ENCODE results near the gene RNF151. TPM values are rescaled to one million over a fixed set of nuclear protein-coding genes. Genes with fewer than 3 reads are reported as not detected.

The RNF151 gene
- total RNA-seq, 2 experiments from 2014 or later = not detected

DNA sequence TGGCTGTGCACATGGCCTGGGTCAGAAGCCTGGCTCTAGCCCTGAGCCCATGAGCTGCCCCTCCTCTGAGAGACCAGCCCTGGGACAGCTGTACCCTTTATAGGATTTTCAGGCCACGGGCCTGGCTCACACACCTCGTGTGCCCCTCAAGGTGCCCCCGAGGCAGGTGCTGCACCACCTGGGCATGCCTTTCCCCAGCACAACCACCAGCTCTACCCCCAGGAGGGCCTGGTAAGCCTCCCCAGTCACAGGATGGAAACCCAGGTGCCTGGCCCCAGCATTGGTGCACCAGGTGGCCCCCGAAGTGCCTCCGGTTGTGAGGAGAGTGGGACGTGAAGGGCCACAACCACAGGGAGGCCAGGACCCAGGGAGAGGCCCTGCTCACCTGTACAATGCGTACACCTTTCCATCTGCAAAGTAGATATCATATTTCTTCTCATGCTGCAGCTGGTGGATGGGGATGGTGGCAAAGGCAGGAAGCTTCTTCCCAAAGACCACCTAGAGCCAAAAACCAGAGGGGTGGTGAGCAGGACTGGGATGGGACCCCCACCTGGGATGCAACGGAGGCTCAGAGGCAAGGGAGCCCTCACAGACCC is 36.7 kb downstream of the RNF151 start:
- H3K4me3 Mint-ChIP-seq = no peak overlapping the region
- no peak overlapping the region for H3K27ac Mint-ChIP-seq
- ATAC-seq (ENCODE audit: poor library complexity) (no peak), DNase-seq (peak in 1 of 14 experiments; percentile 0)
- peaks cover 26% of the 10 kb centered on the region for H3K4me1 Mint-ChIP-seq (ENCODE audit: low read depth)
- H3K36me3 Mint-ChIP-seq (ENCODE audit: low read depth) = peaks cover 31% of the 10 kb centered on the region
- ChIA-PET CTCF (interaction anchor here (0.6 to 1.6 kb wide), 13 partner anchors 8 to 176 kb away, joined by 3 to 17 read pairs (median 5); partner anchors contain the start of genes FAHD1, GFER, NDUFB10 and TRAF7), POLR2A (interaction anchor here (1.0 to 2.2 kb wide), 5 partner anchors 10 to 152 kb away, joined by 4 to 11 read pairs (median 7); partner anchors contain the start of genes GFER, RPS2 and TRAF7)
- peaks cover 64% of the 10 kb centered on the region for H3K36me3 ChIP-seq (ENCODE audit: insufficient read depth, low read length)
- intact Hi-C loops (cut with DNase I, micrococcal nuclease) = no loop called here
- H3K27me3 ChIP-seq (ENCODE audit: control insufficient read depth in 1 of 2, insufficient read depth in 2 of 2, low read length in 2 of 2) = no peaks in the 10 kb centered on the region
- no peaks in the 10 kb centered on the region for H3K9me3 Mint-ChIP-seq
- no peaks in the 10 kb centered on the region for H3K27me3 Mint-ChIP-seq
- peaks cover 50% of the 10 kb centered on the region for H3K4me1 ChIP-seq (ENCODE audit: insufficient read depth, low read length)
- TF ChIP-seq, protein P1, sequence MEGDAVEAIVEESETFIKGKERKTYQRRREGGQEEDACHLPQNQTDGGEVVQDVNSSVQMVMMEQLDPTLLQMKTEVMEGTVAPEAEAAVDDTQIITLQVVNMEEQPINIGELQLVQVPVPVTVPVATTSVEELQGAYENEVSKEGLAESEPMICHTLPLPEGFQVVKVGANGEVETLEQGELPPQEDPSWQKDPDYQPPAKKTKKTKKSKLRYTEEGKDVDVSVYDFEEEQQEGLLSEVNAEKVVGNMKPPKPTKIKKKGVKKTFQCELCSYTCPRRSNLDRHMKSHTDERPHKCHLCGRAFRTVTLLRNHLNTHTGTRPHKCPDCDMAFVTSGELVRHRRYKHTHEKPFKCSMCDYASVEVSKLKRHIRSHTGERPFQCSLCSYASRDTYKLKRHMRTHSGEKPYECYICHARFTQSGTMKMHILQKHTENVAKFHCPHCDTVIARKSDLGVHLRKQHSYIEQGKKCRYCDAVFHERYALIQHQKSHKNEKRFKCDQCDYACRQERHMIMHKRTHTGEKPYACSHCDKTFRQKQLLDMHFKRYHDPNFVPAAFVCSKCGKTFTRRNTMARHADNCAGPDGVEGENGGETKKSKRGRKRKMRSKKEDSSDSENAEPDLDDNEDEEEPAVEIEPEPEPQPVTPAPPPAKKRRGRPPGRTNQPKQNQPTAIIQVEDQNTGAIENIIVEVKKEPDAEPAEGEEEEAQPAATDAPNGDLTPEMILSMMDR (IDR thresholded peaks at IDR 0.05) = no peak
- no peak overlapping the region for H3K4me3 ChIP-seq (ENCODE audit: low read length)
- H3K9me3 ChIP-seq (ENCODE audit: control insufficient read depth in 1 of 2, insufficient read depth in 1 of 2, low read length in 2 of 2) = no peaks in the 10 kb centered on the region
- H3K27ac ChIP-seq (ENCODE audit: low read depth in 1 of 2, low read length in 2 of 2) = no peak overlapping the region

DNA sequence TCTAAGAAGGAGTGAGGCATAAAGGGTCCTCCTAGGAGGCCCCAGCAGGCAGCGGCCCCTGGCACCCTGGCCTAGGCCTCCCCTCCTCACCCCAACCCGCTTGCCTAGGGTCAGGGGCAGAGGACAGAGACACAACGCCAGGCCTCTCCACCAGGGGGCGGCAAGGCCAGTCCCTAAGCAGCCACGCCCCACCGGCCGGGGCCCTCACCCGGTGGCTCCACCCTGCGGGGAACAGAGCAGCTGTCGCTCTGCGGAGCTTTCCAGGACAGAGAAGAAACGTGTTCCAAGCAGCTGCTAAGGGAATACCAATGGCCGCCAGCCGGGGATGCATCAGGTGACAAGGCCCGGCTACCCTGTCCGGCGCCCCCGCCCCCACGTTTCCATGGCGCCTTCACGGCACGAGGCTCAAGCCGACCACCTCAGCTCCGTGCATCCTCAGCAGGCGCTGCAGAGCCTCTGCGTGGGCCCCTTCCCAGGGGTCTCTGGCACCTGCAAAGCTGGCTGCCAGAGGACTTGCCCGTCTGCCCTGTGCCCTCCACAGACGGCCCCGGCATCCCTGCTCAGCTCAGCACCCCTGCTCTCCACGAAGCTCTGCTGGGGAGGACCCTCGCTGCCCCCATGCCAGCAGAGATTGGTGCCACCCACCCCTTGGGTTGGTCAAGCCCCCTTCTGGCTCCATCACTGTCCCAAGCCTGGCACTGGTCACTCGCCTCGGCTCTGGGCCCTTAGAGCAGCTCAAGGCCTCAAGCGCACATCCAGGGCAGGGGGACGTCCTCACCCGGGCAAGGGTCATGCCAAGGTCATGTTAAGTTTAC is 37.4 kb downstream of the RNF151 start:
- no peak overlapping the region for H3K27ac Mint-ChIP-seq
- TF ChIP-seq, protein P1 (IDR thresholded peaks at IDR 0.05) = peak; percentile 78
- POLR2A ChIA-PET = interaction anchor here (1.0 to 2.2 kb wide), 7 partner anchors 10 to 151 kb away, joined by 3 to 11 read pairs (median 4); partner anchors contain the start of genes GFER, RPS2 and TRAF7
- ATAC-seq (ENCODE audit: poor library complexity) (peak; percentile 98), DNase-seq (peak; percentile 78 to 92 (median 84))
- peaks cover 28% of the 10 kb centered on the region for H3K36me3 Mint-ChIP-seq (ENCODE audit: low read depth)
- no peak overlapping the region for H3K4me3 ChIP-seq (ENCODE audit: low read length)
- CTCF ChIA-PET = interaction anchor here (0.5 to 1.8 kb wide), 21 partner anchors 8 to 177 kb away, joined by 3 to 17 read pairs (median 4); partner anchors contain the start of genes FAHD1, GFER, NDUFB10 and NTHL1
- no peaks in the 10 kb centered on the region for H3K27me3 ChIP-seq (ENCODE audit: control insufficient read depth in 1 of 2, insufficient read depth in 2 of 2, low read length in 2 of 2)
- no peaks in the 10 kb centered on the region for H3K9me3 Mint-ChIP-seq
- peaks cover 32% of the 10 kb centered on the region for H3K4me1 Mint-ChIP-seq (ENCODE audit: low read depth)
- no peaks in the 10 kb centered on the region for H3K27me3 Mint-ChIP-seq
- no peak overlapping the region for H3K27ac ChIP-seq (ENCODE audit: low read depth in 1 of 2, low read length in 2 of 2)
- intact Hi-C loops (cut with DNase I, micrococcal nuclease) = no loop called here
- no peaks in the 10 kb centered on the region for H3K9me3 ChIP-seq (ENCODE audit: control insufficient read depth in 1 of 2, insufficient read depth in 1 of 2, low read length in 2 of 2)
- no peak overlapping the region for H3K4me3 Mint-ChIP-seq
- peaks cover 57% of the 10 kb centered on the region for H3K36me3 ChIP-seq (ENCODE audit: insufficient read depth, low read length)
- peaks cover 57% of the 10 kb centered on the region for H3K4me1 ChIP-seq (ENCODE audit: insufficient read depth, low read length)

DNA sequence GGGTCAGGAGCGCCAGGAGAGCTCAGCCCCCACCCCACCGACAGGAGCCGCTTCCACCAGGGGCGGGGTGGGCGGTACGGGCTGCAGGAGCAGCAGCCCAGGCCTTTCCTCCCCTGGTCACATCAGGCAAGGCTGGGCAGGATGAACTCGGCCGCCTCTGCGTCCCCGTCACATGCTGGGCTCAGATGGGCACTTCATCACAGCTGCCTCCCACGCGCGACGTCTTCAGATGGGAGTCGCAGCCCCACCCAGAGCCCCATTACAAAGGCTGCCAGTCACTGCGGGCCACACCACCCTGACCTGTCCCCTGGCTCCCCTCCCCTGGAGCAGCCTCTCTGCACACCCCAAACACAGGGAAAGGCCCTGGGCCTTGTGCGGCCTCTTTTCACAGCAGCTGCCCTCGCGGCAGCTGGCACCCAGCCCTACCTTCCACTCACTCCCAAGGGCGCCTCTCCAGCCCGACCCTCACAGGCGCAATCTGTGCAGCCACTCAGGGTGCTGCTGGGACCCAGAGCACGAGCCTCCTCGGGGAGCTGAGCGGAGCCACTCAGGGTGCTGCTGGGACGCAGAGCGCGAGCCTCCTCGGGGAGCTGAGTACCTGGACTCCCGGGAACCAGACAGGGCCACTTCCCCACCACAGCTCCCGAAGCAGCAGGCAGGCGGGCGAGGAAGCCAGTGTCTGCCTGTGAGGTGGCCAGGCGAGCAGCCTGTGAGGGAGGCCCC is 38.3 kb downstream of the RNF151 start:
- ATAC-seq (ENCODE audit: poor library complexity) = no peak
- H3K27ac Mint-ChIP-seq = no peak overlapping the region
- H3K36me3 Mint-ChIP-seq (ENCODE audit: low read depth) = peaks cover 27% of the 10 kb centered on the region
- ChIA-PET CTCF (interaction anchor here (1.0 to 1.8 kb wide), 5 partner anchors 22 to 150 kb away, joined by 3 to 13 read pairs (median 7); partner anchors contain the start of genes GFER, NTHL1, TRAF7 and TSC2), POLR2A (interaction anchor here (1.1 to 2.2 kb wide), 6 partner anchors 11 to 150 kb away, joined by 3 to 11 read pairs (median 6); partner anchors contain the start of genes GFER, RPS2 and TRAF7)
- H3K9me3 ChIP-seq (ENCODE audit: control insufficient read depth in 1 of 2, insufficient read depth in 1 of 2, low read length in 2 of 2) = no peaks in the 10 kb centered on the region
- TF ChIP-seq, protein P1 (IDR thresholded peaks at IDR 0.05) = no peak
- H3K9me3 Mint-ChIP-seq = no peaks in the 10 kb centered on the region
- intact Hi-C loops (cut with DNase I, micrococcal nuclease) = loop anchor here in 1 of 2 experiments (5.0 kb wide), 2 partner anchors 33 to 42 kb away; partner anchors contain the start of genes NTHL1, TBL3 and TSC2
- H3K4me1 Mint-ChIP-seq (ENCODE audit: low read depth) = peaks cover 34% of the 10 kb centered on the region
- no peaks in the 10 kb centered on the region for H3K27me3 Mint-ChIP-seq
- no peak overlapping the region for H3K4me3 ChIP-seq (ENCODE audit: low read length)
- no peaks in the 10 kb centered on the region for H3K27me3 ChIP-seq (ENCODE audit: control insufficient read depth in 1 of 2, insufficient read depth in 2 of 2, low read length in 2 of 2)
- no peak overlapping the region for H3K4me3 Mint-ChIP-seq
- peaks cover 61% of the 10 kb centered on the region for H3K4me1 ChIP-seq (ENCODE audit: insufficient read depth, low read length)
- H3K36me3 ChIP-seq (ENCODE audit: insufficient read depth, low read length) = peaks cover 48% of the 10 kb centered on the region
- DNase-seq = peak in 1 of 14 experiments; percentile 0
- no peak overlapping the region for H3K27ac ChIP-seq (ENCODE audit: low read depth in 1 of 2, low read length in 2 of 2)
